Osteoblast (primary cell): ENCODE measurements around the gene SMC3. TPM values are rescaled to one million over a fixed set of nuclear protein-coding genes. Genes with fewer than 3 reads are reported as not detected.

Source experiments
- DNase-seq: peaks from one replicate; pipeline ENCODE4 v3.0.0; 2011; ENCODE audit warnings: low spot score, mixed read lengths; ENCODE audit not compliant: insufficient read length; ENCODE audit errors: missing footprints
- H2AFZ ChIP-seq: 2 replicates; pipeline ENCODE4 v1.6.0; 2011; ENCODE audit warnings: mild to moderate bottlenecking, low read length
- H3K27ac ChIP-seq: 2 replicates; pipeline ENCODE4 v1.5.1; 2011; ENCODE audit warnings: mild to moderate bottlenecking, low read depth, low read length, moderate library complexity
- H3K27me3 ChIP-seq: 2 replicates; pipeline ENCODE4 v1.6.0; 2012; ENCODE audit warnings: mild to moderate bottlenecking, control low read depth, inconsistent platforms, low read length, moderate library complexity; ENCODE audit not compliant: insufficient read depth
- H3K36me3 ChIP-seq: 2 replicates; pipeline ENCODE4 v1.5.1; 2011; ENCODE audit warnings: mild to moderate bottlenecking, low read length, control low read depth, moderate library complexity; ENCODE audit not compliant: insufficient read depth
- H3K4me1 ChIP-seq: 2 replicates; pipeline ENCODE4 v1.5.1; 2011; ENCODE audit warnings: mild to moderate bottlenecking, low read length, control low read depth, moderate library complexity; ENCODE audit not compliant: insufficient read depth
- H3K4me2 ChIP-seq: 2 replicates; pipeline ENCODE4 v1.6.0; 2011; ENCODE audit warnings: mild to moderate bottlenecking, low read length; ENCODE audit not compliant: insufficient read depth
- H3K4me3 ChIP-seq: fragments of 200-600 bp; sonication (generic); 3 replicates; pipeline ENCODE4 v1.5.1; 2012; ENCODE audit warnings: mild to moderate bottlenecking, low read length, inconsistent platforms; ENCODE audit not compliant: insufficient read depth
- H3K79me2 ChIP-seq: 2 replicates; pipeline ENCODE4 v1.6.0; 2012; ENCODE audit warnings: mild to moderate bottlenecking, low read length, control low read depth, inconsistent platforms; ENCODE audit not compliant: insufficient read depth
- H3K9me3 ChIP-seq: 2 replicates; pipeline ENCODE4 v1.5.1; 2011; ENCODE audit warnings: low read depth, low read length, control low read depth
- H4K20me1 ChIP-seq: 2 replicates; pipeline ENCODE4 v1.6.0; 2012; ENCODE audit warnings: mild to moderate bottlenecking, low read length, control low read depth; ENCODE audit not compliant: insufficient read depth
- total RNA-seq: library from RNA; depleted of rRNA; stranded (reverse); fragments of >200 nt; gene quantifications from 2 replicates; pipeline ENCODE4 v1.2.3, GENCODE V29; 2012
- TF ChIP-seq, protein P1 (sequence below): IDR thresholded peaks from 2 replicates; pipeline ENCODE4 v1.5.1; 2011; ENCODE audit warnings: mild to moderate bottlenecking, low read depth, low read length, moderate library complexity; ENCODE audit errors: extremely low read depth

Gene SMC3
- total RNA-seq, 1 donor = 20.3 TPM

DNA sequence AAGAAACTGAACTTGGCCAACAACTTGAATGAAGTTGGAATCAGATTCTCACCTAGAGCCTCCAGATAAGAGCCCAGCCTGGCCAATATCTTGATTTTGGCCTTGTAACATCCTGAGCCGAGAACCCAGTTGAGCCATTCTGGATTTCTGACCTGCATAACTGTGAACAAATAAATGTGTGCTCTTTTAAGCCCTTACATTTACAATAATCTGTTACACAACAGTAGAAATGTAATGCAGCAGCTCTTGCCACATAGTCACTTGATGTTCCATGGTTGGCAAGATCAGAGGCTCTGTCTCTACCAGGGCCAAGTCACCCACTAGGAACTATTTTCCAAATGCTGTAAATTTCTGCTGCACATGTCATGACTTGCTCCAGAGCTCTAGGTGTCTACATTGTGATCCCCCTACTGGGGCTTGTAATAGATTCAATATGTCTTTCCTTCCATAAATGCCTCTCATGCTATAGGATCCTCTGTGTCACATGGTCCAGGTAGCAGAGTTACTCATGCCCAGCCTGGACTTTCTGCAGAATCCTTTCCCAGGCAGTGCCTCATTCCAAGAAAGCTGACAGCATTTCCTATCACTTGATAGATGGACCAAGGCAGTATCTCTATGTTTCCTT is 65.2 kb downstream of the SMC3 start:
- Histone ChIP-seq H3K27ac (no peak overlapping the region), H2AFZ (no peak overlapping the region), H3K4me1 (peaks cover 9% of the 10 kb centered on the region), H3K27me3 (peaks cover 5% of the 10 kb centered on the region), H3K36me3 (no peaks in the 10 kb centered on the region), H3K9me3 (no peaks in the 10 kb centered on the region), H3K4me3 (no peak overlapping the region), H3K79me2 (no peaks in the 10 kb centered on the region), H3K4me2 (no peak overlapping the region), H4K20me1 (no peaks in the 10 kb centered on the region)
- DNase-seq = no peak
- TF ChIP-seq, protein P1, sequence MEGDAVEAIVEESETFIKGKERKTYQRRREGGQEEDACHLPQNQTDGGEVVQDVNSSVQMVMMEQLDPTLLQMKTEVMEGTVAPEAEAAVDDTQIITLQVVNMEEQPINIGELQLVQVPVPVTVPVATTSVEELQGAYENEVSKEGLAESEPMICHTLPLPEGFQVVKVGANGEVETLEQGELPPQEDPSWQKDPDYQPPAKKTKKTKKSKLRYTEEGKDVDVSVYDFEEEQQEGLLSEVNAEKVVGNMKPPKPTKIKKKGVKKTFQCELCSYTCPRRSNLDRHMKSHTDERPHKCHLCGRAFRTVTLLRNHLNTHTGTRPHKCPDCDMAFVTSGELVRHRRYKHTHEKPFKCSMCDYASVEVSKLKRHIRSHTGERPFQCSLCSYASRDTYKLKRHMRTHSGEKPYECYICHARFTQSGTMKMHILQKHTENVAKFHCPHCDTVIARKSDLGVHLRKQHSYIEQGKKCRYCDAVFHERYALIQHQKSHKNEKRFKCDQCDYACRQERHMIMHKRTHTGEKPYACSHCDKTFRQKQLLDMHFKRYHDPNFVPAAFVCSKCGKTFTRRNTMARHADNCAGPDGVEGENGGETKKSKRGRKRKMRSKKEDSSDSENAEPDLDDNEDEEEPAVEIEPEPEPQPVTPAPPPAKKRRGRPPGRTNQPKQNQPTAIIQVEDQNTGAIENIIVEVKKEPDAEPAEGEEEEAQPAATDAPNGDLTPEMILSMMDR = no peak

DNA sequence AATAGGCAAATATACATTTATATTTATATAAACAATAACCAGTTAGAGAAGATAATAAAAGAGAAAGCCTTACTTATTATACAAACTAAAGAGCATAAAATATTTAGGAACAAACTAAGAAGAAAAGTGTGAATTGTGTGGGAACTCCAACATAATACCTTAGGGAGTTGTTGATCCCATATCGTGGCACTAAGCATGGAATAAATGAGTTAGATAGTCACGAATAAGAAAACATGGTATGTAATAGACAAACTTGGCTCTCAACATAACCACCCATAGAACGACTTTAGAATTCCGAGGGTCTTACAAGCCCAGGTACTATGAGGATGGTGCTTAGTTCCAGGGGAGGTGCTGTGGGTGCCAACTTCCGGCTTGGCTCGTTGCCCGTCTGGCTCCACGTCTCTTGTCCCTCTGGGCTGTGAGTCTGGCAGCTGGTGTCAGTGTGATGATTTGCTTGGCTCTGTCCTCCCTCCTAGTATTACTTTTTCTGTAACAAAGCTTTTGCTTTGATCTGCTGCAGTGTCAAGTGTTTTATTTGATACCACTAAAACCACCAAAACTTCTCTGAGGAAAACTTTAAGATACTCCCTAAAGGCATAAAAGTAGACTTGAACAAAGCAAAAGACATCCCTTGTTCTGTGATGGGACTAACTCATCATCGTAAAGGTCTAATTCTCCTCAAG is 67.2 kb downstream of the SMC3 start:
- Histone ChIP-seq H3K36me3 (no peaks in the 10 kb centered on the region), H4K20me1 (no peaks in the 10 kb centered on the region), H3K4me3 (no peak overlapping the region), H3K27ac (no peak overlapping the region), H3K9me3 (no peaks in the 10 kb centered on the region), H3K27me3 (peaks cover 9% of the 10 kb centered on the region), H3K4me2 (no peak overlapping the region), H3K4me1 (peaks cover 7% of the 10 kb centered on the region), H2AFZ (no peak overlapping the region), H3K79me2 (no peaks in the 10 kb centered on the region)
- no peak for DNase-seq
- TF ChIP-seq, protein P1 = no peak

DNA sequence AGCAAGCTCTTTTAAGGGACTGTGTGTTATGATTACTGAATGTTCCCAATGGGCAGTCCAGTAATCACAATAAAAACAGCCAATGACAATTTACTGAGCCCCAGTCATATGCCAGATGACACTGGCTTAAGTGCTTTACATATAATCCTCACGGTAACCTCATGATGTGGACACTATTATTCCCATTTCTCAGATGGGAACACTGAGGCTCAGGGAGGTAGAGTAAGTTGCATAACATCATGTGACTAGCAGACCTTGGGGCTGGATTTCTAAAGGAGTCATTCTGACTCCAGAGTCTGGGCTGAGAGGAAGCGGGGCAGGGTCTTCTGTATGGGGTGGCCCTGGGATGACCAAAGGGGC is 69.1 kb downstream of the SMC3 start:
- DNase-seq = no peak
- H3K9me3 ChIP-seq = no peaks in the 10 kb centered on the region
- no peaks in the 10 kb centered on the region for H3K36me3 ChIP-seq
- H3K27me3 ChIP-seq = peaks cover 20% of the 10 kb centered on the region
- H3K27ac ChIP-seq = no peak overlapping the region
- TF ChIP-seq, protein P1 = no peak
- H3K79me2 ChIP-seq = no peaks in the 10 kb centered on the region
- H3K4me1 ChIP-seq = no peaks in the 10 kb centered on the region
- no peaks in the 10 kb centered on the region for H4K20me1 ChIP-seq
- no peak overlapping the region for H3K4me3 ChIP-seq
- H2AFZ ChIP-seq = no peak overlapping the region
- no peak overlapping the region for H3K4me2 ChIP-seq

DNA sequence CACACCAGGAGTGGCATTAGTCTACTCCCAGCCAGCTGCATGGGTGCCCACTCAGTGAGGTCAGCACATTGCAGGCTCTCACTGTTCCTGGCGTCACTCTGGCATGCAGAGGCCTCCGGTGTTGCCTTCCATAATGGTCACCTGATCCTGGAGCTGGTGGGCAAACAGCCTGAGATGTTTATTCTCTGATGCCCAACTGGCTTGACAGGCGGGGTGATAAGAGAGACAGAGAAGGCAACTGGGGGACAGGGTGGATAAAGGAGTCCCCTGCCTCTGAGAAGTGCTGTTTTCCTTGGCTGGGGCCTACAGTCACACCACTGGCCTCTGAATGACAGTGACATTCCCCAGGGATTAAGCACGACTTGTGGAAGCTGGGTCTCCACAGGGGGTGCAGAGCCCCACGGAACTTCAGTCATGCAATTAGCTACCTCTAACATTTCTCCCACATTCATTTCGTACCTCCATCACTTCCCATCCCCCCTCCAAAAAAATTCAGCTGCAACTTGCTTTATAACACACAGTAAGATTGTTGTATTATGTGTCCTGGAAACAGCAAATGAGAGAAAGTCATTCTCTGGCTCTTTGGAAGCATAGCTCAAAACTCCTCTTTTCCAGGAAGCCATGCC is 69.5 kb downstream of the SMC3 start:
- no peaks in the 10 kb centered on the region for H3K36me3 ChIP-seq
- TF ChIP-seq, protein P1 = no peak
- peaks cover 25% of the 10 kb centered on the region for H3K27me3 ChIP-seq
- no peaks in the 10 kb centered on the region for H3K4me1 ChIP-seq
- H3K27ac ChIP-seq = no peak overlapping the region
- no peak for DNase-seq
- no peaks in the 10 kb centered on the region for H4K20me1 ChIP-seq
- H3K79me2 ChIP-seq = no peaks in the 10 kb centered on the region
- H2AFZ ChIP-seq = peak overlapping the region; percentile 42
- no peaks in the 10 kb centered on the region for H3K9me3 ChIP-seq
- H3K4me2 ChIP-seq = no peak overlapping the region
- no peak overlapping the region for H3K4me3 ChIP-seq
